Measurements from ENCODE around the gene LSM14A.
"Not testable (repeated sequence)": the region's sequence is repeated elsewhere in the genome, so short reads cannot be mapped to it uniquely, and the experiment has no call there.

The LSM14A gene

DNA sequence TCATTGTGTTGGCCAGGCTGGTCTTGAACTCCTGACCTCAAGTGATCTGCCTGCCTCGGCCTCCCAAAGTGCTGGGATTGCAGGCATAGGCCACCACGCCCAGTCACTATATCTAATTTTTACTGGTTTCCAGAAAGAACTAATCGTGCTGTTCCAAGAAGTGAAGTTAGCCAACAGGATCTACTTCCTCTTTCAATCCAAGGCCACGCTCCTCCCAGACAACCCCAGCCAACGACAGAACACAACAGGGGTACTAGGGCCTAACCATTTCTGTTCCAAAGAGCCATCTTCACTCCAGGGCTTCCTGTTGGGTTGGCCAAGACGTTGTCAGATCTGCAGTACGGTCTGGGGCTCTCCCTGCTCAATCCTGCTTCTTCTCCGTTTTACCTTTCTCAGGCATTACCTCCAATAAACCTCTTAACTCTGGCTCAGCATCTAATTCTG lies 7.0 kb upstream of the LSM14A start:
- Histone ChIP-seq H3K4me2 (ENCODE audit: low read depth, low read length) (no peak overlapping the region), H3F3A (ENCODE audit: insufficient read depth, low read length) (no peaks in the 10 kb centered on the region), H3K4me1 (ENCODE audit: low read length) (no peaks in the 10 kb centered on the region), H3K36me3 (replicated peaks; ENCODE audit: insufficient read depth, low read length) (no peaks in the 10 kb centered on the region), H3K4me3 (ENCODE audit: low read length) (no peak overlapping the region), H2AFZ (ENCODE audit: low read length) (no peak overlapping the region), H3K27me3 (replicated peaks; ENCODE audit: insufficient read depth, low read length) (0 out of 2 replicates have a peak, but pooled peaks cover 5% of the 10 kb centered on the region), H3K27ac (ENCODE audit: low read length) (no peak overlapping the region), H3K9me3 (replicated peaks; ENCODE audit: insufficient read depth, low read length) (no peaks in the 10 kb centered on the region), H3K9me2 (replicated peaks; ENCODE audit: insufficient read depth, low read length) (no peaks in the 10 kb centered on the region), H4K20me1 (ENCODE audit: insufficient read depth, low read length) (no peaks in the 10 kb centered on the region), H3K9ac (ENCODE audit: low read length) (no peak overlapping the region), H3K79me2 (ENCODE audit: low read length) (no peaks in the 10 kb centered on the region)
- DNase-seq, result no peak
- TF ChIP-seq, protein P1, sequence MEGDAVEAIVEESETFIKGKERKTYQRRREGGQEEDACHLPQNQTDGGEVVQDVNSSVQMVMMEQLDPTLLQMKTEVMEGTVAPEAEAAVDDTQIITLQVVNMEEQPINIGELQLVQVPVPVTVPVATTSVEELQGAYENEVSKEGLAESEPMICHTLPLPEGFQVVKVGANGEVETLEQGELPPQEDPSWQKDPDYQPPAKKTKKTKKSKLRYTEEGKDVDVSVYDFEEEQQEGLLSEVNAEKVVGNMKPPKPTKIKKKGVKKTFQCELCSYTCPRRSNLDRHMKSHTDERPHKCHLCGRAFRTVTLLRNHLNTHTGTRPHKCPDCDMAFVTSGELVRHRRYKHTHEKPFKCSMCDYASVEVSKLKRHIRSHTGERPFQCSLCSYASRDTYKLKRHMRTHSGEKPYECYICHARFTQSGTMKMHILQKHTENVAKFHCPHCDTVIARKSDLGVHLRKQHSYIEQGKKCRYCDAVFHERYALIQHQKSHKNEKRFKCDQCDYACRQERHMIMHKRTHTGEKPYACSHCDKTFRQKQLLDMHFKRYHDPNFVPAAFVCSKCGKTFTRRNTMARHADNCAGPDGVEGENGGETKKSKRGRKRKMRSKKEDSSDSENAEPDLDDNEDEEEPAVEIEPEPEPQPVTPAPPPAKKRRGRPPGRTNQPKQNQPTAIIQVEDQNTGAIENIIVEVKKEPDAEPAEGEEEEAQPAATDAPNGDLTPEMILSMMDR (IDR thresholded peaks at IDR 0.05; ENCODE audit: low read length), result no peak
- no peak for TF ChIP-seq EZH2 (optimal IDR thresholded peaks at IDR 0.05; ENCODE audit: low read depth, low read length)
- TF ChIP-seq EZH2phosphoT487 (IDR thresholded peaks at IDR 0.05; ENCODE audit: low read length), result no peak

DNA sequence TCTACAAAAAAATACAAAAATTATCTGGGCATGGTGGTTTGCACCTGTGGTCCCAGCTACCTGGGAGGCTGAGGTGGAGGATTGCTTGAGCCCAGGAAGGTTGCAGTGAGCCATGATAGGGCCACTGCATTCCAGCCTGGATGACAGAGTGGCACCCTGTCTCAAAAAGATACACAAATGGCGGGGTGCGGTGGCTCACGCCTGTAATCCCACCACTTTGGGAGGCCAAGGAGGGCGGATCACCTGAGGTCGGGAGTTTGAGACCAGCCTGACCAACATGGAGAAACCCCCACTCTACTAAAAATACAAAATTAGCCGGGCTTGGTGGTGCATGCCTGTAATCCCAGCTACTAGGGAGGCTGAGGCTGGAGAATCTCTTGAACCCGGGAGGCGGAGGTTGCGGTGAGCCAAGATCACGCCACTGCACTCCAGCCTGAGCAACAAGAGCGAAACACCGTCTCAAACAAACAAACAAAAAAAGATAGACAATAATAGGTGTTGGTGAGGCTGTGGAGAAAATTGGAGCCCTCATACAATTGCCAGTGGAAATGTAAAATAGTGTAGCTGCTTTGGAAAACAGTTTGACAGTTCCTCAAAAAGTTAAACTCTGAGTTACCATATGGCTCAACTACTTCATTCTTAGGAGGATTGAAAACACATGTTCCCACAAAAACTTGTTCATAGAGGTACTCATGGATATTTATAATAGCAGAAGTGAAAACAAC lies 2.7 kb upstream of the LSM14A start:
- not testable (repeated sequence) for DNase-seq; H3K9me3 ChIP-seq (replicated peaks; ENCODE audit: insufficient read depth, low read length); H3K27me3 ChIP-seq (replicated peaks; ENCODE audit: insufficient read depth, low read length); H4K20me1 ChIP-seq (ENCODE audit: insufficient read depth, low read length); H3K9ac ChIP-seq (ENCODE audit: low read length); H3K4me1 ChIP-seq (ENCODE audit: low read length); H3K36me3 ChIP-seq (replicated peaks; ENCODE audit: insufficient read depth, low read length); H3K27ac ChIP-seq (ENCODE audit: low read length); H3K4me2 ChIP-seq (ENCODE audit: low read depth, low read length); H2AFZ ChIP-seq (ENCODE audit: low read length); H3K4me3 ChIP-seq (ENCODE audit: low read length); H3K9me2 ChIP-seq (replicated peaks; ENCODE audit: insufficient read depth, low read length)
- Histone ChIP-seq H3K79me2 (ENCODE audit: low read length) (peaks cover 30% of the 10 kb centered on the region), H3F3A (ENCODE audit: insufficient read depth, low read length) (peaks cover 14% of the 10 kb centered on the region; the same call in 1 of the 2 replicates)

DNA sequence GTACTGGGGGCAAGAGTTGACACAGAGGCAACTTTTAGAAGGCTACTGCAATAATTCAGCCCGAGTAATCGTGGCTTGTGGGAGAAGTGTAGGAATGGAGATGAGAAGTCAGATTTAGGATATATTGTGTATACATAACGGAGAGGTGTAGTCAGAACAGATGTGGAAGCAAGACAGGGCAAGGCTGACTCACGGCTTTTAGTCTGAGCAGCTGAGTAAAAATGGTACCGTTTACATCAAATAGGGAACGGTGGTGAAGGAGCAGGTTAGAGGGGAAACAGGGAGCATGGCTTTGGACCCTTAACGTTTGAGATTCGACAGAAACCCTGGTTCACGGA lies 796 bp upstream of the LSM14A start:
- Histone ChIP-seq H2AFZ (ENCODE audit: low read length) (peak overlapping the region; percentile 96), H3K9ac (ENCODE audit: low read length) (peak overlapping the region; percentile 98), H3K9me3 (replicated peaks; ENCODE audit: insufficient read depth, low read length) (no peaks in the 10 kb centered on the region), H3K4me2 (ENCODE audit: low read depth, low read length) (peak overlapping the region; percentile 91), H4K20me1 (ENCODE audit: insufficient read depth, low read length) (peaks cover 28% of the 10 kb centered on the region), H3K79me2 (ENCODE audit: low read length) (peaks cover 49% of the 10 kb centered on the region), H3K36me3 (replicated peaks; ENCODE audit: insufficient read depth, low read length) (no peaks in the 10 kb centered on the region; the same call in 1 of the 2 replicates), H3K9me2 (replicated peaks; ENCODE audit: insufficient read depth, low read length) (no peaks in the 10 kb centered on the region), H3K27ac (ENCODE audit: low read length) (peak overlapping the region; percentile 76; the same call in 1 of the 2 replicates), H3F3A (ENCODE audit: insufficient read depth, low read length) (peaks cover 14% of the 10 kb centered on the region; the same call in 1 of the 2 replicates), H3K4me1 (ENCODE audit: low read length) (peaks cover 18% of the 10 kb centered on the region; the same call in 1 of the 2 replicates), H3K27me3 (replicated peaks; ENCODE audit: insufficient read depth, low read length) (0 out of 2 replicates have a peak, but pooled peaks cover 5% of the 10 kb centered on the region), H3K4me3 (ENCODE audit: low read length) (peak overlapping the region; percentile 83)
- TF ChIP-seq EZH2 (optimal IDR thresholded peaks at IDR 0.05; ENCODE audit: low read depth, low read length), result no peak
- TF ChIP-seq, protein P1 (IDR thresholded peaks at IDR 0.05; ENCODE audit: low read length), result no peak
- TF ChIP-seq EZH2phosphoT487 (IDR thresholded peaks at IDR 0.05; ENCODE audit: low read length), result no peak
- DNase-seq, result no peak

DNA sequence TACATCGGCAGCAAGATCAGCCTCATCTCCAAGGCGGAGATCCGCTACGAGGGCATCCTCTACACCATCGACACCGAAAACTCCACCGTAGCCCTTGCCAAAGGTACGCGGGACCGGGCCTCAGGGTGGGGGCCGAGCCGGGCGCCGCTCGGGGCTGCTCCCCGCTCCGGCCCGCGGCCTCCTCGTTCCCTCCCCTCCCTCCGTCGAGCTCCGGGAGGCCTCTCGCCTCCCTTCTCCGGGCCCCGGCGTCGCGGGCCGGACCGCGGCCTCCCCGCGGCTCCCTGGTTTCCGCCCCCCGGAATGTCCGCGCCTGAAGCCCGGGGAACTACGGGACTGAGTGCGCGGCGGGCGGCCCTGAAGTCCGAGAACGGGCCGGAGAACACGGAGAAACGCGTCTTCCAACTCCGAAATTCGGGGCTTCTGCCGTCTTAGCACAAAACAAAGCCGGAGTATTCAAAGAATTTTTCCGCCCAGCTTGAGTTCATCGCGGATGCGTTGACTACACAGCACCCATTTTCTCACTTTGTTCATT lies 423 bp downstream of the LSM14A start:
- Histone ChIP-seq H3K27ac (ENCODE audit: low read length) (peak overlapping the region; percentile 85), H3K4me2 (ENCODE audit: low read depth, low read length) (peak overlapping the region; percentile 87), H4K20me1 (ENCODE audit: insufficient read depth, low read length) (peaks cover 40% of the 10 kb centered on the region), H3F3A (ENCODE audit: insufficient read depth, low read length) (peaks cover 14% of the 10 kb centered on the region; the same call in 1 of the 2 replicates), H3K4me1 (ENCODE audit: low read length) (peaks cover 23% of the 10 kb centered on the region; the same call in 1 of the 2 replicates), H3K9me2 (replicated peaks; ENCODE audit: insufficient read depth, low read length) (no peaks in the 10 kb centered on the region), H3K9ac (ENCODE audit: low read length) (peak overlapping the region; percentile 98), H2AFZ (ENCODE audit: low read length) (peak overlapping the region; percentile 64), H3K79me2 (ENCODE audit: low read length) (peaks cover 61% of the 10 kb centered on the region), H3K27me3 (replicated peaks; ENCODE audit: insufficient read depth, low read length) (0 out of 2 replicates have a peak, but pooled peaks cover 5% of the 10 kb centered on the region), H3K4me3 (ENCODE audit: low read length) (peak overlapping the region; percentile 91), H3K9me3 (replicated peaks; ENCODE audit: insufficient read depth, low read length) (no peaks in the 10 kb centered on the region), H3K36me3 (replicated peaks; ENCODE audit: insufficient read depth, low read length) (no peaks in the 10 kb centered on the region; the same call in 1 of the 2 replicates)
- peak; percentile 37 for DNase-seq
- TF ChIP-seq EZH2phosphoT487 (IDR thresholded peaks at IDR 0.05; ENCODE audit: low read length) (no peak), EZH2 (optimal IDR thresholded peaks at IDR 0.05; ENCODE audit: low read depth, low read length) (no peak)
- TF ChIP-seq, protein P1 (IDR thresholded peaks at IDR 0.05; ENCODE audit: low read length), result no peak

All from MM.1S (cell line).